ENCODE measurements around the gene KIF4B.

Gene KIF4B

GRCh38 chr5:155052532-155052931, 39.0 kb downstream of the KIF4B start:
- DNase-seq (ENCODE audit: low read depth): no peak

DNA sequence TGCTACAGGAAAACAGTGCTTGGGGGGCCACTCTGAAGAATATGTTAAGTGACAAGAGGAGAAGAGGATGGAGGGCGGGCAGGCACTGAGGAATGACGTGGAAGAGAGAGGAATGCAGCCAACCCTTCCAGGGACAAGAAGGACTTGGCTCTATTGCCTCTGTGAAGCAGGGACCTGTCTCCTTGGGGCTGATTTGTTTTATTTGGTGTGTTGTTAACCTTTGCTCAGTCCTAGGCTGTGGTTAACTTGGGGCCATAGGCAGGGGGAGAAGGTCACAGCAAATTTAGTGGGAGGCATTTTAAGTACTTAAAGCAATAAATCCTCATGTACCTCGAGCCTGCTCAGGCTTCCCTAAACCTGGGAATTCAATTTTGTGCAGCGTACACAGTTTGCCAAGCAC, 39.9 kb downstream of the KIF4B start:
- DNase-seq (ENCODE audit: low read depth): no peak

- no peak for DNase-seq (ENCODE audit: low read depth)
Observed at GRCh38 chr5:155056644-155057269, 43.2 kb downstream of the KIF4B start.

DNA sequence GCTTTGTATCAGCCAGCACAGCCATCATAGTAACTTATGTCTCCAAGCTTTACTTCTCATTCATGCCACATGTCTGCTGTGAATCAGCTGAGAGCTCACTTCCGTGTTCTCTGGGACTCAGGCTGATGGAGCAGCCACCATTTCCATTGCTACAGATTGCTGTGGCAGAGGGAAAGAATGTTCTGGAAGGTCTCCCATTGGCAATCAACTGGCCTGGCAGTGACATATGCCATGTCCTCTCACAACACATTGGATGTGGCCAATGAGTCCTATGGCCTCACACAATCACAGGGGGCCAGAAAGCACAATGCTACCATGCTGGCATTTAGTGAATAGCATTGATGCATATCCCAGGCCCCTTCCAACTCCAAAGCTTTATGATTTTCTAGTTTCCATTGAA, 44.1 kb downstream of the KIF4B start:
- no peak for DNase-seq (ENCODE audit: low read depth)

DNA sequence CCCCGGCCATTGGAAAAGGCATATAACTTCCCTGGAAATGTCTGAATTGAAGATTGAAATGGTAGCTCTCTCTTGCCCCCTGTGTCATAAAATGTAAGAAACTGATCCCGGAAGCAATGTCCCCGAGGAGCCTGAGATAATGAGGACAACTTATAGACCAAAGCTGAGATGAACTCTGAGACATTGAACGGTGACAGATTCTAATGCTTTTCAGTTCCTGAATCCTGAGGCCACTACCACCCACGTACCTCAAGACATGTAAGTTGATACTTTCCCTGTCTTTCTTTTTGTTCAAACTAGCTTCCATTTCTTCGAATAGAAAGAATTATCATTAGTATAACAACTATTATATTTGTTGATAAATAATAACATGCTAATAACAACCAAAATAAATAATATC, 51.0 kb downstream of the KIF4B start:
- DNase-seq (ENCODE audit: low read depth): no peak

DNA sequence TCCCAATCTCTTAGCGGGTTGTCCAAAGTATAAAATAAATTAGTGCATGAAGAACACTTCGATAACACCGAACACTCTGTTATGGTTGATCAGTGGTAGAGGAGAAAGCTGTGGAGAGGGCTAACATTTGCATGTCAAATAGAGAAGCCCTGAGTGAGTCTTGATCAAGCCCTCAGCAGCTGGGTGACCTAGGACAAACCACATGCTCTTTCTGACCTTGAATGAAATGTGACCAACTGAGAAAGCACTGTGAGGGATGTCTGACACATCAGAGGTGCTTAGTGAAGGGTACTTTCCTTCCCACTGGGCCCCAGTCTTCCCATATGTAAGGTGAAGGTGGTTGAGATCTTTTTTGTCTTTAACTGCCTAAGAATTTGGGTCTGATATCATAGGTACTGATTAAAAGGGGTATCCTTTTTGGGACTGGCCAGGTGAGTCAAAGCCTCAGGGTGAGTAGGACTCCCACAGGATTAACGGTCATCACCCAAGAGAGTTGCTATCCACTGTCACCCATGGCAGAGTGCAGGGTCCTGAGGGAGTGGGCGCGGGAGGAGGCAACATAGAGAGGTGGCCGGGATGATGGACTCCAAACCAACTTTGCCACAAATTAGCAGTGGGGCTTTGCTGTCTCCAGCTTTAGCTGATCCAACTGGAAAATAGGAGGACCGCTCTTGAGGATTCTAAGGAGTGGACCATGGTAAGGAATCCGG, 53.5 kb downstream of the KIF4B start:
- no peak for DNase-seq (ENCODE audit: low read depth)

Measured in stimulated activated CD8-positive, alpha-beta memory T cell treated with anti-CD3 and anti-CD28 coated beads, Interleukin-4, amount 100 ng/mL, for 24 hours (primary cell).